ENCODE measurements around the gene LRRC72. TPM values are rescaled to one million over a fixed set of nuclear protein-coding genes. Genes with fewer than 3 reads are reported as not detected.

The LRRC72 gene
- total RNA-seq, 2 donors from 2014 or later, result not detected

DNA sequence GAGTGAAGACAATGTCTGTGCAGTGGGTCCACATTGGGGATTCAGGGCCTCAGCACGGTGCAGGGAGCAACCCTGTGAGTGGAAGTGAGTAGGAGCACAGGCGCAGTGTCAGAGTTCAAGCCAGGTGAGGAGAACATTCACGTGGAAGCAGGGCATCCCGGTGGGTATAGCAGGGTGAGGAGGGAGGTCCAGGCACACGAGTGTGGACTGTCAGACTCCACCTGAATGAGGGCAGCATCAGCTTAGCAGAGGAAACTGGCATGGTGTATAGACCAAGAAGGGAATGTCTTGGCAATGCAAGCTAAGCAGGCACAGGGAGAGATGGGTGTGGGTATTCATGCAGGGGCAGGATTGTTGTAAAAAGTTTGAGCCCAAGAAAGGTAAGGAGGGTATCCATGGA lies 15.3 kb upstream of the LRRC72 start:
- Histone ChIP-seq H3K36me3 (replicated peaks in 1 of 2; ENCODE audit: insufficient read depth in 1 of 2, low read depth in 2 of 2) (no peaks in the 10 kb centered on the region), H3K27ac (no peak overlapping the region), H3K4me1 (no peaks in the 10 kb centered on the region), H3K4me3 (no peak overlapping the region), H3K9me3 (no peaks in the 10 kb centered on the region), H3K27me3 (no peaks in the 10 kb centered on the region)
- no peak for ATAC-seq
- intact Hi-C loops (cut with DNase I), result no loop called here
- TF ChIP-seq POLR2A (IDR thresholded peaks at IDR 0.05), result no peak
- TF ChIP-seq, protein P1, sequence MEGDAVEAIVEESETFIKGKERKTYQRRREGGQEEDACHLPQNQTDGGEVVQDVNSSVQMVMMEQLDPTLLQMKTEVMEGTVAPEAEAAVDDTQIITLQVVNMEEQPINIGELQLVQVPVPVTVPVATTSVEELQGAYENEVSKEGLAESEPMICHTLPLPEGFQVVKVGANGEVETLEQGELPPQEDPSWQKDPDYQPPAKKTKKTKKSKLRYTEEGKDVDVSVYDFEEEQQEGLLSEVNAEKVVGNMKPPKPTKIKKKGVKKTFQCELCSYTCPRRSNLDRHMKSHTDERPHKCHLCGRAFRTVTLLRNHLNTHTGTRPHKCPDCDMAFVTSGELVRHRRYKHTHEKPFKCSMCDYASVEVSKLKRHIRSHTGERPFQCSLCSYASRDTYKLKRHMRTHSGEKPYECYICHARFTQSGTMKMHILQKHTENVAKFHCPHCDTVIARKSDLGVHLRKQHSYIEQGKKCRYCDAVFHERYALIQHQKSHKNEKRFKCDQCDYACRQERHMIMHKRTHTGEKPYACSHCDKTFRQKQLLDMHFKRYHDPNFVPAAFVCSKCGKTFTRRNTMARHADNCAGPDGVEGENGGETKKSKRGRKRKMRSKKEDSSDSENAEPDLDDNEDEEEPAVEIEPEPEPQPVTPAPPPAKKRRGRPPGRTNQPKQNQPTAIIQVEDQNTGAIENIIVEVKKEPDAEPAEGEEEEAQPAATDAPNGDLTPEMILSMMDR (IDR thresholded peaks at IDR 0.05), result no peak
- 61 to 67% methylated on average over 5 of the region's 5 CpGs for WGBS, 2 donors
- no peak for DNase-seq

- no peak overlapping the region for H3K27ac ChIP-seq
- TF ChIP-seq, protein P1 (IDR thresholded peaks at IDR 0.05), result no peak
- TF ChIP-seq POLR2A (IDR thresholded peaks at IDR 0.05), result no peak
- no peaks in the 10 kb centered on the region for H3K9me3 ChIP-seq
- intact Hi-C loops (cut with DNase I), result no loop called here
- H3K4me3 ChIP-seq, result no peak overlapping the region
- H3K4me1 ChIP-seq, result no peaks in the 10 kb centered on the region
- 68 to 90% methylated on average over 7 of the region's 7 CpGs for WGBS, 2 donors
- DNase-seq (no peak), ATAC-seq (no peak)
- H3K27me3 ChIP-seq, result no peaks in the 10 kb centered on the region
- H3K36me3 ChIP-seq (replicated peaks in 1 of 2; ENCODE audit: insufficient read depth in 1 of 2, low read depth in 2 of 2), result no peaks in the 10 kb centered on the region
These were observed 14.5 kb upstream of the LRRC72 start for GRCh38 chr7:16512097-16512496.

GRCh38 chr7:16514271-16514670 lies 12.4 kb upstream of the LRRC72 start:
- Histone ChIP-seq H3K4me3 (no peak overlapping the region), H3K4me1 (no peaks in the 10 kb centered on the region), H3K27ac (no peak overlapping the region), H3K36me3 (replicated peaks in 1 of 2; ENCODE audit: insufficient read depth in 1 of 2, low read depth in 2 of 2) (no peaks in the 10 kb centered on the region), H3K9me3 (no peaks in the 10 kb centered on the region), H3K27me3 (no peaks in the 10 kb centered on the region)
- ATAC-seq (no peak), DNase-seq (no peak)
- intact Hi-C loops (cut with DNase I), result no loop called here
- TF ChIP-seq, protein P1 (IDR thresholded peaks at IDR 0.05), result no peak
- no peak for TF ChIP-seq POLR2A (IDR thresholded peaks at IDR 0.05)
- 85% methylated on average over 1 of the region's 1 CpG for WGBS, 2 donors

GRCh38 chr7:16514729-16515128 lies 11.9 kb upstream of the LRRC72 start:
- no peaks in the 10 kb centered on the region for H3K27me3 ChIP-seq
- no peak for ATAC-seq

More at GRCh38 chr7:16514729-16515128, 11.9 kb upstream of the LRRC72 start:
- Histone ChIP-seq H3K36me3 (replicated peaks in 1 of 2; ENCODE audit: insufficient read depth in 1 of 2, low read depth in 2 of 2) (no peaks in the 10 kb centered on the region), H3K27ac (no peak overlapping the region), H3K4me1 (no peaks in the 10 kb centered on the region), H3K4me3 (no peak overlapping the region), H3K9me3 (no peaks in the 10 kb centered on the region)
- intact Hi-C loops (cut with DNase I), result no loop called here
- TF ChIP-seq, protein P1 (IDR thresholded peaks at IDR 0.05), result no peak
- no peak for TF ChIP-seq POLR2A (IDR thresholded peaks at IDR 0.05)
- DNase-seq, result no peak
